Common myeloid progenitor, CD34-positive (primary cell): ENCODE measurements around the gene SLIT3.
A peak's percentile ranks its signal among the peaks of the same experiment; 100 is the strongest.

ENCODE experiments used
- CTCF ChIA-PET: fragments of 350-600 bp; sonication (Branson Sonifier 250); formaldehyde crosslinking; loops from one replicate; lab custom pipeline; 2021; ENCODE audit warnings: antibody characterized with exemption; lab: Charles Lee
- POLR2A ChIA-PET: fragments of 350-600 bp; sonication (Branson Sonifier 250); formaldehyde crosslinking; loops from one replicate; lab custom pipeline; 2021; ENCODE audit warnings: antibody characterized with exemption; lab: Charles Lee
- DNase-seq, 3 donors: peaks; one replicate each; pipeline versions ENCODE4 v3.0.0 to v3.0.0-alpha.2; 2013
- H3K27ac ChIP-seq, 2 experiments: 1 replicate in 1 of 2; 2 replicates in 1 of 2; pipeline ENCODE4 v1.7.0; 2013; ENCODE audit warnings: inconsistent platforms in 2 of 2, low read length in 2 of 2, mild to moderate bottlenecking in 2 of 2, low read depth in 1 of 2, moderate library complexity in 1 of 2; ENCODE audit not compliant: severe bottlenecking in 2 of 2, insufficient read depth in 1 of 2, poor library complexity in 1 of 2
- H3K27me3 ChIP-seq, 5 experiments: replicated peaks in 2 of 5; 1 replicate in 3 of 5; 2 replicates in 2 of 5; pipeline versions ENCODE4 v1.6.1 to v1.7.0; 2013; ENCODE audit warnings: low read length in 4 of 5, mild to moderate bottlenecking in 2 of 5, moderate library complexity in 2 of 5, inconsistent platforms in 1 of 5; ENCODE audit not compliant: insufficient read depth in 5 of 5, control insufficient read depth in 4 of 5
- H3K36me3 ChIP-seq, 4 experiments: 1 replicate in 2 of 4; 2 replicates in 2 of 4; pipeline versions ENCODE4 v1.6.1 to v1.7.0; 2013; ENCODE audit warnings: low read length in 3 of 4, control low read depth in 1 of 4, mild to moderate bottlenecking in 1 of 4; ENCODE audit not compliant: control insufficient read depth in 4 of 4, insufficient read depth in 4 of 4
- H3K4me1 ChIP-seq, 4 experiments: 1 replicate in 3 of 4; 2 replicates in 1 of 4; pipeline versions ENCODE4 v1.6.1 to v1.7.1; 2013; ENCODE audit warnings: low read length in 3 of 4, mild to moderate bottlenecking in 3 of 4, control low read depth in 1 of 4, inconsistent platforms in 1 of 4, moderate library complexity in 1 of 4; ENCODE audit not compliant: control insufficient read depth in 4 of 4, insufficient read depth in 4 of 4; ENCODE audit errors: control extremely low read depth in 1 of 4
- H3K4me3 ChIP-seq, 7 experiments: 1 replicate in 4 of 7; 2 replicates in 3 of 7; pipeline versions ENCODE4 v1.5.1 to v1.7.0; 2013; ENCODE audit warnings: mild to moderate bottlenecking in 7 of 7, low read length in 6 of 7, moderate library complexity in 6 of 7, inconsistent platforms in 2 of 7, low read depth in 2 of 7, control low read depth in 1 of 7; ENCODE audit not compliant: insufficient read depth in 4 of 7, control insufficient read depth in 1 of 7; ENCODE audit errors: extremely low read depth in 1 of 7
- H3K9me3 ChIP-seq, 5 experiments: 1 replicate in 4 of 5; 2 replicates in 1 of 5; pipeline versions ENCODE4 v1.6.1 to v1.7.1; 2013; ENCODE audit warnings: low read length in 4 of 5, mild to moderate bottlenecking in 2 of 5, inconsistent platforms in 1 of 5, low read depth in 1 of 5, moderate library complexity in 1 of 5; ENCODE audit not compliant: control insufficient read depth in 4 of 5, insufficient read depth in 2 of 5; ENCODE audit errors: control extremely low read depth in 1 of 5
- WGBS: methylation state at CpG from one replicate; pipeline ENCODE4 v1.1.5; 2013; ENCODE audit not compliant: insufficient coverage; 5-methylcytosine and 5-hydroxymethylcytosine counted together

Gene SLIT3

DNA sequence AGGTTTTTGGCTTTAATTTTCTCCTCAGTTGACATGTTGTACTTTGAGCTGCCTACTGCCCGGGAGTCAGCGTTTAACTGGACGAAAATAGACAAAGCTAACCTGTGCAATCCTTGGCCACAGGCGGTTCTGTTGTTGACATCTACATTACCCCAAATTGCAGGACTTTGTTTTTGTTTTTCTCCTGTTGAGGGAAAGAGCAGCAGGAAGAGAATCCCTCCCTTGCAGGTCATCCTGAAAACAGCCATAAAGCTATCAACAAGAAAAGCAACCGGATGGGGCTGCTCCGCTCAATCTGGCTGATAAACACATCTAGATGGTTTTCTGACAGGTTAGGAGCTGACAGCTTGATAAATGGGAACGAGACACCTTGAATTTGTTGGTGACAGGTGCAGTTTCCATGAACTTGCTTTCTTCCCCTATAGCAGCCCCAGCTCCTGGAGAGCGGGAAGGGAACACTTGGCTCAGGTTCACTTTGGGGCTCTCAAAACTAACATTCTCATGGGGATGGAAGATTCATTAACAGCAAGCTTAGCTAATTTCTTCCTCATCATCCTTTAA, 331.5 kb downstream of the SLIT3 start:
- no peaks in the 10 kb centered on the region for H3K9me3 ChIP-seq
- WGBS = 80% methylated on average over 4 of the region's 8 CpGs
- no peak overlapping the region for H3K4me3 ChIP-seq
- H3K27ac ChIP-seq = no peak overlapping the region
- H3K36me3 ChIP-seq = no peaks in the 10 kb centered on the region
- peaks cover 0 to 4% (median 0%) of the 10 kb centered on the region in 5 experiments for H3K27me3 ChIP-seq
- H3K4me1 ChIP-seq = no peaks in the 10 kb centered on the region
- CTCF ChIA-PET = interaction anchor here (1.1 kb wide), 1 partner anchor 11 kb away, joined by 4 read pairs; no protein-coding TSS in a partner anchor
- DNase-seq = no peak
- POLR2A ChIA-PET = no interaction called here

DNA sequence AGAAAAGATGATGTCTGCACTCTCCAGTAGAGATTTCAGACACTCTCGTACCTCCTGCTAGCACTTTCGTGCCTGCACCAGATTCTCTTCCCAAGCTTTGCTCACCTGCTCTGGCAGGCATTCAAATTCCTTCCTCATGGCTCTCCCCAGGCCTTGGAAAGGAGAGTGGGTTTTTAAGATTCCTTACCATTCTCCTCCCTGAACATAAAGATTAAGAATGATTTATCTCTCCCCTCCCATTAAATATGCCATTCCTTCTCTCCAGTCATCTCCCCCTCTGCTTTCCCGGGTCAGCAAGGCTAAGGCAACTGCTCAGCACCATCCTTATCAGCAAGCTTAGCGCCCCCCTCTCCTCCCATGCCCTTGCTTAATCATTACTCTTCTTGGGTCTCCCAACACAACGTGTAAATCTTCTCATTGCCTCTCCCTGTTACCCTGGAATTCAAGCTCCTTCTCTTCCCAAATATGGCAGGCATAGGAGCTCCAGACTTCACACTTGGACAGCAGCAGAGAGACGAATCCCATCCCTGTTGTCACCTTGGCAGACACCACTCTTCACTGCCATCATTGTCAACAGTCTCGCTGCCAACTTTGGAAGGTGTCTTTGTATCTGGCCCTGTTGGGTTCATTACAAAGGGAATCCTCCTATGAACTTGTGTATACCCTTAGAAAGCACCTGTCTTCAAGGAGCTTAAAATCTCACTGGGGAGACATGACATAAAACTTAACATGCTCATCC, 332.9 kb downstream of the SLIT3 start:
- ChIA-PET CTCF (no interaction called here), POLR2A (no interaction called here)
- no peaks in the 10 kb centered on the region for H3K36me3 ChIP-seq
- H3K4me3 ChIP-seq = no peak overlapping the region
- WGBS = 83% methylated on average over 5 of the region's 7 CpGs
- DNase-seq = no peak
- no peak overlapping the region for H3K27ac ChIP-seq
- no peaks in the 10 kb centered on the region for H3K9me3 ChIP-seq
- H3K4me1 ChIP-seq = no peaks in the 10 kb centered on the region
- peaks cover 0 to 4% (median 0%) of the 10 kb centered on the region in 5 experiments for H3K27me3 ChIP-seq

DNA sequence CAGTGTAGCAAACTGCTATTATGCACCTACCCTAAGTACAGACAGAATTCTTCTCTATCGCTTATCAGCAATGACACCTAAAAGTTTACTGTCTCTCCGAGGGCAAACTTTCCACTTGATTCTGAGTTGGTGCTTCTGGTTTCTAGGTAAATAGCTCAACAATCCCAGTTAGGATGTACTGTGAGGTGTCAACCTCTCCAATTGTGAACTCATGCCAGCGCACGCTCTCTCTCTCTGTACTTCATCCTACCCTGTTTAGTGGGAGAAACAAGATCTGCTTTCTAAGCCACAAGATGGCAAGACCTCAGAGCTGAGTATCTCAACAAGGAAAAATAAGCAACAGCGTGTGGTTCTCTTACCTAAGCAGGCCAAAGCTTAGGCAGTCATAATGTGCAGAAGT, 335.3 kb downstream of the SLIT3 start:
- ChIA-PET CTCF (interaction anchor here (0.6 to 1.2 kb wide), 3 partner anchors 11 to 301 kb away, joined by 3 to 4 read pairs (median 4); no protein-coding TSS in a partner anchor), POLR2A (no interaction called here)
- no peak overlapping the region for H3K27ac ChIP-seq

DNA sequence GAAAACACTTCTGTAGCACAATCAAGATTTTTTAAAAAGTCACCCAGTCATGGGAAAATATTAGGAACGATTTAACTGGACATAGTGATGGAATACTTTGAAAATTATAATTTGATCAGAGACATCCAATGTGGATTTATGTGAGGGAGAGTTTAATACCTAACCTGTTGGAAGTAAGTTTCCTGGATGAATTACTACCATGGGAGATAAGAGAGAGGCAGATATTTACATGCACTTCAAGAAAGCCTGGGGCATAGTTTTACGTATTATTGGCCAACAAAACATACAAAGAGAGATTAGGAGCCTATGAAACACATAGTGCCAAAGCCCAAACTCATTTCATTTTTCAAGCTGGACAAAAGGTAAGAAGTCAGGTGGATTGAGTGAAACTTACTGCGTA, 336.8 kb downstream of the SLIT3 start:
- peaks cover 0 to 4% (median 0%) of the 10 kb centered on the region in 5 experiments for H3K27me3 ChIP-seq
- WGBS = 100% methylated on average over 1 of the region's 3 CpGs
- H3K27ac ChIP-seq = no peak overlapping the region
- DNase-seq = no peak
- ChIA-PET CTCF (no interaction called here), POLR2A (no interaction called here)
- H3K36me3 ChIP-seq = no peaks in the 10 kb centered on the region
- no peaks in the 10 kb centered on the region for H3K9me3 ChIP-seq
- peaks cover 0 to 4% (median 0%) of the 10 kb centered on the region in 4 experiments for H3K4me1 ChIP-seq
- H3K4me3 ChIP-seq = no peak overlapping the region

More for the DNA sequence above, 335.3 kb downstream of the SLIT3 start:
- WGBS = 96% methylated on average over 4 of the region's 5 CpGs
- no peak for DNase-seq
- no peak overlapping the region for H3K4me3 ChIP-seq
- no peaks in the 10 kb centered on the region for H3K36me3 ChIP-seq
- H3K9me3 ChIP-seq = no peaks in the 10 kb centered on the region
- H3K4me1 ChIP-seq = peaks cover 0 to 3% (median 0%) of the 10 kb centered on the region in 4 experiments
- H3K27me3 ChIP-seq = peaks cover 0 to 4% (median 0%) of the 10 kb centered on the region in 5 experiments

DNA sequence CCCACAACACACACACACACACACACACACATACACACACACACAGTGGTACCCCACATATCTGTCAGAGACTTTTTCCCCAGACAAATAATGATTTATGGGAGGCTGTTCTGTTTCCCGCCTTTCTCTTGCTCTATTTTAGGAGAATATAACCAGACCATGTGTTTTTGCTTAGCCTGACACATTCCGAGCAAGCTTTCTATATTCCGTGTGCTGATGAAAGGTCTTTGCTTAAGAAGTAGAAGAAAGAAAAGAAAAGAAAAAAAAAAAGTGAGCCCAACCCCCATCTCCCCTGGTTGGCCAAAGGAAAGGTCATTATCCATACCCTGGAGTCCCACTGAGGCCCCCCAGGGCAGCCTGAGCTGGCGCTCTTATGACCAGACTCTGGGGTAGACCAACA, 338.6 kb downstream of the SLIT3 start:
- ChIA-PET POLR2A (no interaction called here), CTCF (no interaction called here)
- DNase-seq = no peak
- no peak overlapping the region for H3K4me3 ChIP-seq
- H3K27me3 ChIP-seq = peaks cover 0 to 4% (median 0%) of the 10 kb centered on the region in 5 experiments
- H3K27ac ChIP-seq = no peak overlapping the region
- H3K9me3 ChIP-seq = no peaks in the 10 kb centered on the region
- H3K36me3 ChIP-seq = no peaks in the 10 kb centered on the region
- H3K4me1 ChIP-seq = peaks cover 0 to 4% (median 0%) of the 10 kb centered on the region in 4 experiments
- no CpG with 5 or more reads among the region's 4 CpGs for WGBS

DNA sequence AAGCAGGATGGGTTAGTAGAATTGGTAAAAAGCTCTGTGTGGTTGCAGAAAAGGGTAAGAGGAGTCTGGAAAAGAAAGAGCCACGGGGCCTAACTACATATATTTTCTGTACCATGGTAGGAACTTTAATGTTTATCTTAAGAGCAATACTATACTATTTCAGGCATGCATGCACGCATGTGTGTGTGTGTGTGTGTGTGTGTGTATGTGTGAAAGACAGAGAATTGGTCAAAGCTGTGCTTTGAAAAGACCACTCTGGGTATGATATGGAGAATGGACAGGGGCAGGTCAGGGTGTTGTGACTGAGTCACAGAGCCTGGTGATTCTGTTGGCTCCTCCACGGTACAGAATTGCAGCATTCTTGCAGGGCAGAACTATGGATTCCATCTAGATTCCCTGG, 339.3 kb downstream of the SLIT3 start:
- H3K27me3 ChIP-seq = peaks cover 0 to 3% (median 0%) of the 10 kb centered on the region in 5 experiments
- no peaks in the 10 kb centered on the region for H3K36me3 ChIP-seq
- POLR2A ChIA-PET = no interaction called here
- peaks cover 0 to 4% (median 0%) of the 10 kb centered on the region in 4 experiments for H3K4me1 ChIP-seq
- H3K27ac ChIP-seq = no peak overlapping the region
- H3K4me3 ChIP-seq = no peak overlapping the region
- DNase-seq = no peak
- no peaks in the 10 kb centered on the region for H3K9me3 ChIP-seq
- WGBS = 100% methylated on average over 1 of the region's 3 CpGs
- CTCF ChIA-PET = no interaction called here

DNA sequence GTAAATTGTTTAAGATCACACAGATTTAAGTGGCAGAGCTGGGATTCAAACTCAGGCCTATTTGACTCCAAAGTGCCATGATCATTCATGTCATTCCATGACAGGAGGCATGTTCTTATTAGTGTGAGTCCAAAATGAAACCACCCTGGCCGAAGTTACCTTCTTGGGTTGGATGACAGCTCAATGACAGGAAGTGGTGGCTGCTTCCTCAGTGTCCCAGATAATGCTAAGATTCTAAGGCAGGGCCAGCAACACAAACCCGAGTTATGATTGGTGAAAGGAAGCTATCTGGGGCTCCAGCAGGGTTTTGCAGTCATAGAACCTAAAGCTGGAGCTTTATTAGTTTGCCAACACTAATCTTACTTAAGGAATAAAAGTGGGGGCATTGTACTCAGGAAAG, 340.4 kb downstream of the SLIT3 start:
- Histone ChIP-seq H3K4me3 (no peak overlapping the region), H3K27me3 (no peaks in the 10 kb centered on the region), H3K9me3 (no peaks in the 10 kb centered on the region), H3K36me3 (no peaks in the 10 kb centered on the region), H3K27ac (no peak overlapping the region), H3K4me1 (peaks cover 0 to 4% (median 0%) of the 10 kb centered on the region in 4 experiments)
- ChIA-PET POLR2A (no interaction called here), CTCF (no interaction called here)
- 0% methylated on average over 1 of the region's 2 CpGs for WGBS
- DNase-seq = peak; percentile 5 to 71 (median 56)
